Osteoblast (primary cell): ENCODE data around the gene MAT2A. TPM values are rescaled to one million over a fixed set of nuclear protein-coding genes. Genes with fewer than 3 reads are reported as not detected.

Source experiments
- DNase-seq: peaks from one replicate; pipeline ENCODE4 v3.0.0; 2011; ENCODE audit warnings: low spot score, mixed read lengths; ENCODE audit not compliant: insufficient read length; ENCODE audit errors: missing footprints
- H2AFZ ChIP-seq: 2 replicates; pipeline ENCODE4 v1.6.0; 2011; ENCODE audit warnings: mild to moderate bottlenecking, low read length
- H3K27ac ChIP-seq: 2 replicates; pipeline ENCODE4 v1.5.1; 2011; ENCODE audit warnings: mild to moderate bottlenecking, low read depth, low read length, moderate library complexity
- H3K27me3 ChIP-seq: 2 replicates; pipeline ENCODE4 v1.6.0; 2012; ENCODE audit warnings: mild to moderate bottlenecking, control low read depth, inconsistent platforms, low read length, moderate library complexity; ENCODE audit not compliant: insufficient read depth
- H3K36me3 ChIP-seq: 2 replicates; pipeline ENCODE4 v1.5.1; 2011; ENCODE audit warnings: mild to moderate bottlenecking, low read length, control low read depth, moderate library complexity; ENCODE audit not compliant: insufficient read depth
- H3K4me1 ChIP-seq: 2 replicates; pipeline ENCODE4 v1.5.1; 2011; ENCODE audit warnings: mild to moderate bottlenecking, low read length, control low read depth, moderate library complexity; ENCODE audit not compliant: insufficient read depth
- H3K4me2 ChIP-seq: 2 replicates; pipeline ENCODE4 v1.6.0; 2011; ENCODE audit warnings: mild to moderate bottlenecking, low read length; ENCODE audit not compliant: insufficient read depth
- H3K4me3 ChIP-seq: fragments of 200-600 bp; sonication (generic); 3 replicates; pipeline ENCODE4 v1.5.1; 2012; ENCODE audit warnings: mild to moderate bottlenecking, low read length, inconsistent platforms; ENCODE audit not compliant: insufficient read depth
- H3K79me2 ChIP-seq: 2 replicates; pipeline ENCODE4 v1.6.0; 2012; ENCODE audit warnings: mild to moderate bottlenecking, low read length, control low read depth, inconsistent platforms; ENCODE audit not compliant: insufficient read depth
- H3K9me3 ChIP-seq: 2 replicates; pipeline ENCODE4 v1.5.1; 2011; ENCODE audit warnings: low read depth, low read length, control low read depth
- H4K20me1 ChIP-seq: 2 replicates; pipeline ENCODE4 v1.6.0; 2012; ENCODE audit warnings: mild to moderate bottlenecking, low read length, control low read depth; ENCODE audit not compliant: insufficient read depth
- CTCF ChIP-seq: IDR thresholded peaks from 2 replicates; pipeline ENCODE4 v1.5.1; 2011; ENCODE audit warnings: mild to moderate bottlenecking, low read depth, low read length, moderate library complexity; ENCODE audit errors: extremely low read depth
- small RNA-seq: library from RNA; depleted of rRNA; stranded (forward); fragments of <200 nt; gene quantifications from one replicate; pipeline ENCODE3, GENCODE V24; 2012
- total RNA-seq: library from RNA; depleted of rRNA; stranded (reverse); fragments of >200 nt; gene quantifications from 2 replicates; pipeline ENCODE4 v1.2.3, GENCODE V29; 2012

Gene MAT2A
- total RNA-seq, 1 donor: 124 TPM

- H3K4me2 ChIP-seq: no peak overlapping the region
- H3K9me3 ChIP-seq: no peaks in the 10 kb centered on the region
- DNase-seq: no peak
- no peak for TF ChIP-seq CTCF
- H3K27me3 ChIP-seq: no peaks in the 10 kb centered on the region
- H4K20me1 ChIP-seq: peaks cover 15% of the 10 kb centered on the region
- peaks cover 49% of the 10 kb centered on the region for H3K4me1 ChIP-seq
- H3K79me2 ChIP-seq: peaks cover 50% of the 10 kb centered on the region
- H3K36me3 ChIP-seq: peaks cover 22% of the 10 kb centered on the region
- H3K27ac ChIP-seq: no peak overlapping the region
- no peak overlapping the region for H3K4me3 ChIP-seq
- H2AFZ ChIP-seq: no peak overlapping the region
Observed at GRCh38 chr2:85593023-85593422, 54.1 kb downstream of the MAT2A start.

Small RNAs within 50 kb of the gene (small RNA-seq; reads per million reads assigned to genes)
- gene RN7SL126P: not detected

Other genes with a start within 250 kb of the MAT2A start
- gene TGOLN2, start 211.2 kb upstream of the MAT2A start, total RNA-seq: 124 and 129 TPM in 2 replicates
- gene RETSAT, start 184.6 kb upstream of the MAT2A start, total RNA-seq: 41.6 and 62.5 TPM in 2 replicates
- 20.9 and 22.1 TPM in 2 replicates for gene ELMOD3, start 184.4 kb upstream of the MAT2A start, total RNA-seq
- gene CAPG, start 128.8 kb upstream of the MAT2A start, total RNA-seq: 97.2 and 140 TPM in 2 replicates
- under 0.01 TPM in 1 of 2 replicates, not detected in the other for gene SH2D6, start 120.5 kb upstream of the MAT2A start, total RNA-seq
- gene GGCX, start 22.3 kb downstream of the MAT2A start, total RNA-seq: 40.9 and 52.5 TPM in 2 replicates
- 2.1 and 2.5 TPM in 2 replicates for gene VAMP8, start 38.4 kb downstream of the MAT2A start, total RNA-seq
- gene VAMP5, start 45.3 kb downstream of the MAT2A start, total RNA-seq: 21.8 and 27.1 TPM in 2 replicates
- 124 and 146 TPM in 2 replicates for gene RNF181, start 56.6 kb downstream of the MAT2A start, total RNA-seq
- 17.7 and 20.6 TPM in 2 replicates for gene TMEM150A, start 63.5 kb downstream of the MAT2A start, total RNA-seq
- 23.9 and 30.9 TPM in 2 replicates for gene C2orf68, start 72.9 kb downstream of the MAT2A start, total RNA-seq
- gene USP39, start 77.0 kb downstream of the MAT2A start, total RNA-seq: 34.8 and 36.9 TPM in 2 replicates
- not detected in 2 replicates for gene SFTPB, start 129.0 kb downstream of the MAT2A start, total RNA-seq
- not detected in 2 replicates for gene GNLY, start 155.2 kb downstream of the MAT2A start, total RNA-seq
- gene ATOH8, start 214.8 kb downstream of the MAT2A start, total RNA-seq: 18.6 and 35.1 TPM in 2 replicates